Osteoblast (primary cell): ENCODE data around the gene TNFAIP3. TPM values are rescaled to one million over a fixed set of nuclear protein-coding genes. Genes with fewer than 3 reads are reported as not detected.

ENCODE experiments used
- DNase-seq: peaks from one replicate; pipeline ENCODE4 v3.0.0; 2011; ENCODE audit warnings: low spot score, mixed read lengths; ENCODE audit not compliant: insufficient read length; ENCODE audit errors: missing footprints
- H2AFZ ChIP-seq: 2 replicates; pipeline ENCODE4 v1.6.0; 2011; ENCODE audit warnings: mild to moderate bottlenecking, low read length
- H3K27ac ChIP-seq: 2 replicates; pipeline ENCODE4 v1.5.1; 2011; ENCODE audit warnings: mild to moderate bottlenecking, low read depth, low read length, moderate library complexity
- H3K27me3 ChIP-seq: 2 replicates; pipeline ENCODE4 v1.6.0; 2012; ENCODE audit warnings: mild to moderate bottlenecking, control low read depth, inconsistent platforms, low read length, moderate library complexity; ENCODE audit not compliant: insufficient read depth
- H3K36me3 ChIP-seq: 2 replicates; pipeline ENCODE4 v1.5.1; 2011; ENCODE audit warnings: mild to moderate bottlenecking, low read length, control low read depth, moderate library complexity; ENCODE audit not compliant: insufficient read depth
- H3K4me1 ChIP-seq: 2 replicates; pipeline ENCODE4 v1.5.1; 2011; ENCODE audit warnings: mild to moderate bottlenecking, low read length, control low read depth, moderate library complexity; ENCODE audit not compliant: insufficient read depth
- H3K4me2 ChIP-seq: 2 replicates; pipeline ENCODE4 v1.6.0; 2011; ENCODE audit warnings: mild to moderate bottlenecking, low read length; ENCODE audit not compliant: insufficient read depth
- H3K4me3 ChIP-seq: fragments of 200-600 bp; sonication (generic); 3 replicates; pipeline ENCODE4 v1.5.1; 2012; ENCODE audit warnings: mild to moderate bottlenecking, low read length, inconsistent platforms; ENCODE audit not compliant: insufficient read depth
- H3K79me2 ChIP-seq: 2 replicates; pipeline ENCODE4 v1.6.0; 2012; ENCODE audit warnings: mild to moderate bottlenecking, low read length, control low read depth, inconsistent platforms; ENCODE audit not compliant: insufficient read depth
- H3K9me3 ChIP-seq: 2 replicates; pipeline ENCODE4 v1.5.1; 2011; ENCODE audit warnings: low read depth, low read length, control low read depth
- H4K20me1 ChIP-seq: 2 replicates; pipeline ENCODE4 v1.6.0; 2012; ENCODE audit warnings: mild to moderate bottlenecking, low read length, control low read depth; ENCODE audit not compliant: insufficient read depth
- CTCF ChIP-seq: IDR thresholded peaks from 2 replicates; pipeline ENCODE4 v1.5.1; 2011; ENCODE audit warnings: mild to moderate bottlenecking, low read depth, low read length, moderate library complexity; ENCODE audit errors: extremely low read depth
- total RNA-seq: library from RNA; depleted of rRNA; stranded (reverse); fragments of >200 nt; gene quantifications from 2 replicates; pipeline ENCODE4 v1.2.3, GENCODE V29; 2012

Gene TNFAIP3
- total RNA-seq, 1 donor = 10.5 TPM

GRCh38 chr6:137853569-137854213, 13.4 kb upstream of the TNFAIP3 start:
- TF ChIP-seq CTCF = no peak
- no peaks in the 10 kb centered on the region for H3K9me3 ChIP-seq
- H3K79me2 ChIP-seq = no peaks in the 10 kb centered on the region
- no peak overlapping the region for H3K4me2 ChIP-seq
- no peak for DNase-seq
- H2AFZ ChIP-seq = no peak overlapping the region
- no peak overlapping the region for H3K4me3 ChIP-seq
- no peaks in the 10 kb centered on the region for H3K27me3 ChIP-seq
- no peaks in the 10 kb centered on the region for H3K36me3 ChIP-seq
- no peaks in the 10 kb centered on the region for H4K20me1 ChIP-seq
- peak overlapping the region; percentile 26 for H3K27ac ChIP-seq
- peaks cover 39% of the 10 kb centered on the region for H3K4me1 ChIP-seq

GRCh38 chr6:137856138-137856898, 10.7 kb upstream of the TNFAIP3 start:
- peaks cover 23% of the 10 kb centered on the region for H3K4me1 ChIP-seq
- no peak overlapping the region for H3K27ac ChIP-seq
- H3K36me3 ChIP-seq = no peaks in the 10 kb centered on the region
- H3K9me3 ChIP-seq = no peaks in the 10 kb centered on the region
- H3K79me2 ChIP-seq = no peaks in the 10 kb centered on the region
- TF ChIP-seq CTCF = no peak
- no peaks in the 10 kb centered on the region for H3K27me3 ChIP-seq
- no peak for DNase-seq
- no peak overlapping the region for H3K4me2 ChIP-seq
- no peaks in the 10 kb centered on the region for H4K20me1 ChIP-seq
- no peak overlapping the region for H2AFZ ChIP-seq
- H3K4me3 ChIP-seq = no peak overlapping the region

GRCh38 chr6:137859025-137859424, 8.0 kb upstream of the TNFAIP3 start:
- no peaks in the 10 kb centered on the region for H3K9me3 ChIP-seq
- no peak overlapping the region for H3K4me2 ChIP-seq
- no peaks in the 10 kb centered on the region for H3K36me3 ChIP-seq
- no peak for DNase-seq
- H3K27ac ChIP-seq = no peak overlapping the region
- H3K27me3 ChIP-seq = no peaks in the 10 kb centered on the region
- peaks cover under 1% of the 10 kb centered on the region for H3K4me1 ChIP-seq
- no peaks in the 10 kb centered on the region for H4K20me1 ChIP-seq
- H2AFZ ChIP-seq = no peak overlapping the region
- no peaks in the 10 kb centered on the region for H3K79me2 ChIP-seq
- TF ChIP-seq CTCF = no peak
- no peak overlapping the region for H3K4me3 ChIP-seq

- Histone ChIP-seq H3K27ac (no peak overlapping the region), H3K27me3 (no peaks in the 10 kb centered on the region), H3K4me3 (no peak overlapping the region), H3K79me2 (no peaks in the 10 kb centered on the region), H2AFZ (no peak overlapping the region), H4K20me1 (no peaks in the 10 kb centered on the region), H3K4me1 (no peaks in the 10 kb centered on the region), H3K4me2 (no peak overlapping the region), H3K36me3 (no peaks in the 10 kb centered on the region), H3K9me3 (no peaks in the 10 kb centered on the region)
- DNase-seq = no peak
- TF ChIP-seq CTCF = no peak
These were observed 6.6 kb upstream of the TNFAIP3 start for GRCh38 chr6:137860394-137861005.
